Natural killer cell treated with Interleukin-12 subunit alpha and Interleukin-12 subunit beta and Interleukin-15 and Interleukin-18, amount 100 ng/mL, for 72 hours (primary cell): ENCODE data around the gene SEMA6A. TPM values are rescaled to one million over a fixed set of nuclear protein-coding genes. Genes with fewer than 3 reads are reported as not detected.
A peak's percentile ranks its signal among the peaks of the same experiment; 100 is the strongest.

ENCODE experiments used
- ATAC-seq, 2 donors: fragments of 150-1000 bp; cut with Tn5 transposase in 1 of 2; sonication (Bioruptor Pico), chemical (Tn5 transposase) in 1 of 2; 2 replicates each; pipeline ENCODE4 v1.10.0; 2021
- DNase-seq: peaks from one replicate; pipeline ENCODE4 v3.0.0; 2022; ENCODE audit warnings: low spot score
- H3K27ac Mint-ChIP-seq, 2 donors: 1 replicate in 1 of 2; 2 replicates in 1 of 2; pipeline ENCODE4 v1.8.0; 2022; ENCODE audit warnings: mixed read lengths in 2 of 2, mild to moderate bottlenecking in 1 of 2, moderate library complexity in 1 of 2
- H3K27me3 Mint-ChIP-seq, 2 donors: 1 replicate in 1 of 2; 2 replicates in 1 of 2; pipeline ENCODE4 v1.8.0; 2022; ENCODE audit warnings: mixed read lengths in 2 of 2
- H3K36me3 Mint-ChIP-seq: one replicate; pipeline ENCODE4 v1.8.0; 2022; ENCODE audit warnings: mixed read lengths
- H3K4me1 Mint-ChIP-seq, 2 donors: 1 replicate in 1 of 2; 2 replicates in 1 of 2; pipeline ENCODE4 v1.8.0; 2022; ENCODE audit warnings: low read depth in 2 of 2, mixed read lengths in 2 of 2, mild to moderate bottlenecking in 1 of 2
- H3K4me3 Mint-ChIP-seq: one replicate; pipeline ENCODE4 v1.8.0; 2022; ENCODE audit warnings: mixed read lengths
- H3K9me3 Mint-ChIP-seq: 2 replicates; pipeline ENCODE4 v1.8.0; 2022; ENCODE audit warnings: mixed read lengths
- total RNA-seq, 2 donors: library from RNA; stranded (reverse); gene quantifications; one replicate each; pipeline ENCODE4 v1.2.3, GENCODE V29; 2022

SEMA6A gene
- total RNA-seq, 2 donors from 2014 or later, result not detected

DNA sequence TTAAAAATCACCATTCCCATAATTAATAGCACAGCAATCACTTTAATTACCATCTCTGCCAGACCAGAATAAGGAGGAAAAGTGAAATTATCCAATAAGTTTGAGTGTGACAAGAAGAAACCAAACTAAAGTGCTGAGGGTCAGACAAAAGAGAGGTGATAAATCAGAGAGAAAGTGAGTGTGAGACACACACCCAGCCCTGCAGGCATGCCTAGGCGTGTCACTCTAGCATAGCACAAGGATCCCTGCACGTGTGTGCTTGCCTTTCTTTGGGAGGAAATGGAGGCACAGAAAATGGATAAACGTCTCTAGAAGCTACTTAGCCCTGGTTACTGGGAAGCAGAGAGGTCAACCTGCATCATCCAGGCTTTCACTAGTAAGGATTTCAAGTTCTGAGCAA lies 56.2 kb downstream of the SEMA6A start:
- no peak overlapping the region for H3K27ac Mint-ChIP-seq
- H3K4me3 Mint-ChIP-seq, result no peak overlapping the region
- peaks cover 12% of the 10 kb centered on the region for H3K9me3 Mint-ChIP-seq
- no peak for DNase-seq
- no peaks in the 10 kb centered on the region for H3K27me3 Mint-ChIP-seq
- ATAC-seq, result no peak
- no peaks in the 10 kb centered on the region for H3K36me3 Mint-ChIP-seq
- no peaks in the 10 kb centered on the region for H3K4me1 Mint-ChIP-seq

GRCh38 chr5:116517488-116517887 lies 57.1 kb downstream of the SEMA6A start:
- Mint-ChIP-seq H3K4me3 (no peak overlapping the region), H3K27ac (no peak overlapping the region), H3K9me3 (peaks cover 12% of the 10 kb centered on the region), H3K27me3 (no peaks in the 10 kb centered on the region), H3K4me1 (no peaks in the 10 kb centered on the region), H3K36me3 (no peaks in the 10 kb centered on the region)
- no peak for ATAC-seq
- DNase-seq, result no peak

- ATAC-seq (no peak), DNase-seq (no peak)
- no peaks in the 10 kb centered on the region for H3K4me1 Mint-ChIP-seq
- peaks cover 12% of the 10 kb centered on the region for H3K9me3 Mint-ChIP-seq
- H3K27ac Mint-ChIP-seq, result no peak overlapping the region
- no peaks in the 10 kb centered on the region for H3K27me3 Mint-ChIP-seq
- no peaks in the 10 kb centered on the region for H3K36me3 Mint-ChIP-seq
- no peak overlapping the region for H3K4me3 Mint-ChIP-seq
Observed at GRCh38 chr5:116516021-116516420, 58.6 kb downstream of the SEMA6A start.

DNA sequence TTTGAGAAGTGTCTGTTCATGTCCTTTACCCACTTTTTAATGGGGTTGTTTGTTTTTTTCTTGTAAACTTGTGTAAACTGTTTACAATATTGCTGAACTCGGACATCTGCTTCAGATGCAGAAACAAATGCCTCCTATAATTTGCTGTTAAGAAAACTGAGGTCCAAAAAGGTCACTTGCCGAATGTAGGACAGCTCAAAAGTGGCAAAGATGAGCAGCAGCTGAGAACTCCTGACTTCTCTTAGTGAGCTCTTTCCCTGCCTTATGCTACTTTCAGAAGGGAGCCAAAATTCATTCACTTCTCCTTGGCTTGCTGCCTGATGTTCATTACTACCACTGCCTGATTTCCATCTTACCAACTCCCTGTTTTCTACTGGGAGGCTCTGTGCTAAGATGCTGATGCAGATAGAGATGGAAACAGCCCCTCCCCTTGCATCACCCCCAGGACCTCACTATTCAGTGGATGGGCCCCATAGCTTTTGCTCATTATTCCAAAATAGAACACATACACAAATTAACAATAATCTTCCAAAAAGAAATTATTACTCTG lies 60.1 kb downstream of the SEMA6A start:
- no peak for DNase-seq
- Mint-ChIP-seq H3K36me3 (no peaks in the 10 kb centered on the region), H3K9me3 (peaks cover 3% of the 10 kb centered on the region), H3K27ac (no peak overlapping the region), H3K4me3 (no peak overlapping the region), H3K4me1 (no peaks in the 10 kb centered on the region), H3K27me3 (no peaks in the 10 kb centered on the region)
- ATAC-seq, result no peak

- Mint-ChIP-seq H3K9me3 (peaks cover 3% of the 10 kb centered on the region), H3K27ac (no peak overlapping the region), H3K4me3 (no peak overlapping the region), H3K36me3 (no peaks in the 10 kb centered on the region), H3K4me1 (no peaks in the 10 kb centered on the region), H3K27me3 (no peaks in the 10 kb centered on the region)
- ATAC-seq, result no peak
- no peak for DNase-seq
Observed at GRCh38 chr5:116510517-116510916, 64.1 kb downstream of the SEMA6A start.

DNA sequence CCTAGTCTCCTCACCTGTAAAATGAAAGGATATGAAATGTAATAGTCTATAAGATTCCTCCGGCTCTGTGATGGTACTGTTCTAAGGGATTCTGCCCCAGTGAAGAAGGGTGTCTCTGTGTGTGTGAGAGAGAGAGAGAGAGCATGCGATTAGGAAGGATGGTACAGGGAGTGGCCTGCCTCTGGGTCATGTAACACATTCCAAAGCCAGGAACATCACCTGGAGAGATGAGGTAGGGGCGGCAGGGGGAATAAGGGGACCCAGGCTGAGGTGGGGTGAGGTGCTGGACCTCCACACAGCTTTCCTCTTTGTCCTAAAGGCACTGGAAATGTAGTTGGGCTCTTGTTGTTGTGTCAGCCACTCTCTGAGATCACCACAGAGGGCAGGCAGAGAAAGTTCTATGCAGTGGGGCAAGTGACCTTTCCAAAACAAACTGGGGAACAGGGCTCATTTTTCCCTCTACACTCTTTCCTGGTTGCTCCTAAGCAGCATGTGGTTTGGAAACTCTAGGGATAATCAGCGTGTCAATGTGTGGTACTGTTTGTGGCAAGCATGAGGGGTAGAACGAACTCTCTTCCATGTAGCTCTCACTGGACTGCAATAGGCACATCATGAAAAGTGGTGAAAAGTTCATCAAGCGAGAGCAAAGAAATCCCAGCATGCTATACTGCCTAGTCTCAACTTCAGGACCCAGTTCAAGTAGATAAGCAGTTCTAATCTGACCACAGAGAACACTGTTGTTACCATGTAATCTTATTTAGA lies 65.0 kb downstream of the SEMA6A start:
- H3K4me3 Mint-ChIP-seq, result no peak overlapping the region
- H3K9me3 Mint-ChIP-seq, result peaks cover 3% of the 10 kb centered on the region
- H3K4me1 Mint-ChIP-seq, result no peaks in the 10 kb centered on the region
- no peak overlapping the region for H3K27ac Mint-ChIP-seq
- no peaks in the 10 kb centered on the region for H3K27me3 Mint-ChIP-seq
- DNase-seq (no peak), ATAC-seq (peak; percentile 6 to 32)
- no peaks in the 10 kb centered on the region for H3K36me3 Mint-ChIP-seq

- peak in 1 of 2 donors; percentile 45 for ATAC-seq
Observed at GRCh38 chr5:116508835-116509234, 65.8 kb downstream of the SEMA6A start.

GRCh38 chr5:116507941-116508655 lies 66.5 kb downstream of the SEMA6A start:
- Mint-ChIP-seq H3K27me3 (no peaks in the 10 kb centered on the region), H3K27ac (no peak overlapping the region), H3K36me3 (no peaks in the 10 kb centered on the region), H3K9me3 (no peaks in the 10 kb centered on the region), H3K4me1 (no peaks in the 10 kb centered on the region), H3K4me3 (no peak overlapping the region)
- DNase-seq, result no peak
- ATAC-seq, result no peak

More at GRCh38 chr5:116508835-116509234, 65.8 kb downstream of the SEMA6A start:
- Mint-ChIP-seq H3K9me3 (peaks cover 3% of the 10 kb centered on the region), H3K4me3 (no peak overlapping the region), H3K36me3 (no peaks in the 10 kb centered on the region), H3K27ac (no peak overlapping the region), H3K4me1 (no peaks in the 10 kb centered on the region), H3K27me3 (no peaks in the 10 kb centered on the region)
- no peak for DNase-seq

DNA sequence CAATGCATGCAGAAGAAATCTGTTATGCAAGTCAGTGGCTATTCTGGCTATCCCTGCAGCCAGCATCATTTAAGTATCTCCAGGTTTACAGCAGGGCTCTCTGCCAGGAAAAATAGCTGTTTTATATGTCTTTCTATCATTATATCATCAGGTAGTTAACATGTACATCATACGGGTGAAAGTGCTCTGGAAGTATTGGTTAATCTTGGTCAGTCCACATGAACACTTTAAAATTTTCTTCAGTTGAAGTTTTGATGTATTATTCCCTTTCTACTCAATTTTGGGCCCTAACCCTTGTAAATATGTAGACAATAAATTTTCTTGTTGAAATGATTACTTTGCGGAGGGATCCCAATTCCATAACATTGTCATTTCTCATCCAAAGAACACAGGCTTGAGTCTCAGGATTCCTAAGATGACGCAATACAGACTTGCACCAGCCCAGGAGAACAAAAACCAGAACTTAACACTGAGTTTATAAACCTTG lies 67.5 kb downstream of the SEMA6A start:
- DNase-seq (no peak), ATAC-seq (no peak)
- no peaks in the 10 kb centered on the region for H3K9me3 Mint-ChIP-seq
- H3K27me3 Mint-ChIP-seq, result no peaks in the 10 kb centered on the region
- no peaks in the 10 kb centered on the region for H3K36me3 Mint-ChIP-seq
- H3K4me1 Mint-ChIP-seq, result no peaks in the 10 kb centered on the region
- H3K27ac Mint-ChIP-seq, result no peak overlapping the region
- H3K4me3 Mint-ChIP-seq, result no peak overlapping the region

GRCh38 chr5:116506488-116506887 lies 68.1 kb downstream of the SEMA6A start:
- no peaks in the 10 kb centered on the region for H3K36me3 Mint-ChIP-seq
- DNase-seq (no peak), ATAC-seq (no peak)
- no peaks in the 10 kb centered on the region for H3K4me1 Mint-ChIP-seq
- H3K27me3 Mint-ChIP-seq, result no peaks in the 10 kb centered on the region
- H3K9me3 Mint-ChIP-seq, result no peaks in the 10 kb centered on the region
- H3K27ac Mint-ChIP-seq, result no peak overlapping the region
- no peak overlapping the region for H3K4me3 Mint-ChIP-seq

GRCh38 chr5:116504593-116505166 lies 69.9 kb downstream of the SEMA6A start:
- Mint-ChIP-seq H3K27me3 (no peaks in the 10 kb centered on the region), H3K4me3 (no peak overlapping the region), H3K27ac (no peak overlapping the region), H3K36me3 (no peaks in the 10 kb centered on the region), H3K9me3 (no peaks in the 10 kb centered on the region), H3K4me1 (peaks cover 0 to 2% of the 10 kb centered on the region in 2 donors)
- no peak for DNase-seq
- no peak for ATAC-seq

DNA sequence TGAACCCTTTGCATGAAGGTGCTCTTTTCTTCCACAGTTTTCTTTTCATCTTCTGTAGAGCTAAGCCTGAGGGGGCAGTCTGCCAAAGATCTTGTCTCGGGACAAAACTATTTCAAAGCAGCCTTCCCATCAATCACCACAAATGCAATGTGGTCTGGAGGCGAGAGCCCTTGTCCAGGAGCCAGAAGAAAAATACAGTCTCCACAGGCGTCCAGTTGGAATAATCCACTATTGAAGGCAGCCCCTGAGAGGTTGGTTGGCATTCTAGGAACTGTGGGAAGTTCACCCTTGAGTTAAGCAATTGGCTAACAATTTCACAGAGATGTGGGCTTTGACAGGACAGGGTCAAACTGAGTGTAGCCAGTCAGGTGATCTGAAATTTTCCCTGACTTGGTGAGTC lies 72.0 kb downstream of the SEMA6A start:
- Mint-ChIP-seq H3K4me1 (peaks cover 0 to 3% of the 10 kb centered on the region in 2 donors), H3K27me3 (no peaks in the 10 kb centered on the region)
- no peak for ATAC-seq

DNA sequence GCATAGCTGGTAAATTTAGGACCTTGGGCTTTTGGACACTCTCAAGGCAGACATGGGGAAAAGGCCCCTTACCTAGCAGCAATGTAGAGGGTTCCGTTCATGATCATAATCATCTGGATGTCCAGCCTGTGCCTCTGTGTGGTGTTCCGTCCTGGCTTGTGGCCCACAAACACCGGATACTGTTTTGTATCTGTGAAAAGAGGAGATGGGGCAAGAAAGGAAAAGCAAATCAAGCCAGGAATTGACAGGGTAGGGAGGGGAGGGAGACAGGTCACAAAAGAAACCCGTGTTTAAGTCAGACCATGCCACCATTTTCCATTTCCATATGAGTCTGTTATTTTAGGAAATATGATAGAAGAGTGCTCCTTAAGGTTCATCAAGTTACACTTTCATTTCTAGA lies 72.5 kb downstream of the SEMA6A start:
- Mint-ChIP-seq H3K9me3 (no peaks in the 10 kb centered on the region), H3K4me1 (peaks cover 0 to 3% of the 10 kb centered on the region in 2 donors), H3K4me3 (no peak overlapping the region), H3K36me3 (no peaks in the 10 kb centered on the region), H3K27ac (no peak overlapping the region), H3K27me3 (no peaks in the 10 kb centered on the region)
- no peak for DNase-seq
- no peak for ATAC-seq

More for the DNA sequence above, 72.0 kb downstream of the SEMA6A start:
- Mint-ChIP-seq H3K9me3 (no peaks in the 10 kb centered on the region), H3K4me3 (no peak overlapping the region), H3K36me3 (no peaks in the 10 kb centered on the region), H3K27ac (no peak overlapping the region)
- no peak for DNase-seq
